Measurements from ENCODE around the gene PSMD14.

PSMD14 gene

GRCh38 chr2:161386228-161386824 lies 78.1 kb downstream of the PSMD14 start:
- no peak for TF ChIP-seq ZNF274 (IDR thresholded peaks at IDR 0.05; ENCODE audit: low read depth, low read length)
- no peak overlapping the region for H3K4me3 ChIP-seq (ENCODE audit: low read length)

- TF ChIP-seq ZNF274 (IDR thresholded peaks at IDR 0.05; ENCODE audit: low read depth, low read length): no peak
- no peak overlapping the region for H3K4me3 ChIP-seq (ENCODE audit: low read length)
Observed at GRCh38 chr2:161388146-161388779, 80.0 kb downstream of the PSMD14 start.

- no peak for TF ChIP-seq ZNF274 (IDR thresholded peaks at IDR 0.05; ENCODE audit: low read depth, low read length)
- H3K4me3 ChIP-seq (ENCODE audit: low read length): no peak overlapping the region
Observed at GRCh38 chr2:161391737-161392506, 83.7 kb downstream of the PSMD14 start.

- no peak for TF ChIP-seq ZNF274 (IDR thresholded peaks at IDR 0.05; ENCODE audit: low read depth, low read length)
- no peak overlapping the region for H3K4me3 ChIP-seq (ENCODE audit: low read length)
Observed at GRCh38 chr2:161400076-161400475, 91.9 kb downstream of the PSMD14 start.

- no peak overlapping the region for H3K4me3 ChIP-seq (ENCODE audit: low read length)
- no peak for TF ChIP-seq ZNF274 (IDR thresholded peaks at IDR 0.05; ENCODE audit: low read depth, low read length)
Observed at GRCh38 chr2:161402297-161402696, 94.1 kb downstream of the PSMD14 start.

GRCh38 chr2:161406316-161406715 lies 98.1 kb downstream of the PSMD14 start:
- no peak for TF ChIP-seq ZNF274 (IDR thresholded peaks at IDR 0.05; ENCODE audit: low read depth, low read length)
- H3K4me3 ChIP-seq (ENCODE audit: low read length): no peak overlapping the region

GRCh38 chr2:161407597-161407996 lies 99.4 kb downstream of the PSMD14 start:
- no peak for TF ChIP-seq ZNF274 (IDR thresholded peaks at IDR 0.05; ENCODE audit: low read depth, low read length)

GRCh38 chr2:161409308-161409907 lies 101.2 kb downstream of the PSMD14 start:
- TF ChIP-seq ZNF274 (IDR thresholded peaks at IDR 0.05; ENCODE audit: low read depth, low read length): no peak

More at GRCh38 chr2:161407597-161407996, 99.4 kb downstream of the PSMD14 start:
- no peak overlapping the region for H3K4me3 ChIP-seq (ENCODE audit: low read length)

GRCh38 chr2:161412346-161412745 lies 104.1 kb downstream of the PSMD14 start:
- H3K4me3 ChIP-seq (ENCODE audit: low read length): no peak overlapping the region
- no peak for TF ChIP-seq ZNF274 (IDR thresholded peaks at IDR 0.05; ENCODE audit: low read depth, low read length)

More at GRCh38 chr2:161409308-161409907, 101.2 kb downstream of the PSMD14 start:
- no peak overlapping the region for H3K4me3 ChIP-seq (ENCODE audit: low read length)

- no peak for TF ChIP-seq ZNF274 (IDR thresholded peaks at IDR 0.05; ENCODE audit: low read depth, low read length)
- peak overlapping the region; percentile 38; the same call in 1 of the 2 replicates for H3K4me3 ChIP-seq (ENCODE audit: low read length)
Observed at GRCh38 chr2:161414042-161415033, 106.1 kb downstream of the PSMD14 start.

GRCh38 chr2:161415034-161415986 lies 107.1 kb downstream of the PSMD14 start:
- peak overlapping the region; percentile 38; the same call in 1 of the 2 replicates for H3K4me3 ChIP-seq (ENCODE audit: low read length)
- TF ChIP-seq ZNF274 (IDR thresholded peaks at IDR 0.05; ENCODE audit: low read depth, low read length): no peak

- H3K4me3 ChIP-seq (ENCODE audit: low read length): peak within 1 kb of the TSS; percentile 38; the same call in 1 of the 2 replicates
- no peak for TF ChIP-seq ZNF274 (IDR thresholded peaks at IDR 0.05; ENCODE audit: low read depth, low read length)
Observed at GRCh38 chr2:161415987-161416707, 107.9 kb downstream of the PSMD14 start, which contains the start of gene TBR1. Gene TBR1 (plus strand): TSS chr2:161416297. CDS start chr2:161416411, 114 bp downstream.
